Prostate gland (tissue), 2 donors: ENCODE results near the gene CADPS.

Experiments
- CTCF ChIP-seq, 4 experiments: fragments of 200-600 bp in 2 of 4; fragments of 450-650 bp in 2 of 4; sonication (generic) in 2 of 4; IDR thresholded peaks; 1 replicate in 3 of 4; 2 replicates in 1 of 4; pipeline ENCODE4 v1.5.1; 2016 to 2019; ENCODE audit warnings: antibody characterized with exemption in 4 of 4, mild to moderate bottlenecking in 2 of 4, moderate library complexity in 2 of 4
- POLR2A ChIP-seq: fragments of 450-650 bp; IDR thresholded peaks from one replicate; pipeline ENCODE4 v1.6.1; 2016; ENCODE audit warnings: antibody characterized with exemption, mild to moderate bottlenecking

GRCh38 chr3:62493109-62493801 is 382.0 kb downstream of the CADPS start:
- TF ChIP-seq CTCF (IDR thresholded peaks at IDR 0.05) (no peak), POLR2A (no peak)
